AG20443 (cell line): ENCODE results near the gene TELO2.
A peak's percentile ranks its signal among the peaks of the same experiment; 100 is the strongest.

ENCODE experiments used
- DNase-seq: peaks from one replicate; pipeline ENCODE4 v3.0.0; 2012; ENCODE audit warnings: low spot score, mixed read lengths

Gene TELO2

DNA sequence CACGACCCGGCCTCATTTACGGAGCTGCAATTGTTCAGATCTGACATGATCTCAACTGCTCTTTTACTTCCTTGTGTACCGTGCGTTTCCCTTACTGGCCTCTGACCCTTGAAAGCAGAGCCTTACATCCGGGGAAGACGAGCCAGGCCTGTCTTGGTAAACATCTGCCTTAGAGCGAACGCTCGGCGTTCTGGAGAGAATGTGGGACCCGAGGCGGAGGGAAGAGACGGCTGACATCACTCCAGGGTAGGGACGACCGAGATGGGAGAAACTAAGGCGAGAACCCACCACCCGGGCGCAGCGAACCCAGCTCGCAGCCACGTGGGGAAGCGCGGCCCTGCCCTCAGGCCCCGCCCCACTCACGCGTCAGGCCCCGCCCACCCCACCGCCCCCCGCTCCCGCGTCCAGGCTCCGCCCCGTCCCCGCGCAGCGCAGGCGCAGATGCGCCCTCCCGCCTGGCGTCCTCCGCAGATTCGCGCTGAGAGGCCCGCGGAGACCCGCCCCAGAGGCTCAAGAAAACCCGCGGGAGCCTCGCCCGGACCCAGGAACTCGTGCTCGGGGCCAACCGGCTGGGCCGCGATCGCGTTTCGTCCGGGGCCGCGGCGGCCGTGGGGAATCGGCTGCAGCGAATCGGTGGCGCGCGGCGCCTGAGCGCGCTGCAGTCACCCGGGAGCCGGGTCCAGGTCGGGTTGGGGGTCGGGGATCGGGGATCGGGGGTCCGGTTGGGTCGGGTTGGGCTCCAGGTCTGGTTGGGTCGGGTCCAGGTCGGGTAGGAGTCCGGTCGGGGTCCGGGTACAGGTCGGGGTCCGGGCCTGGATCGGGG lies at the start of gene TELO2:
TELO2 (plus strand) TSS at position 438 of the 823 bp plus-strand sequence. CDS start 922 bp downstream, outside the sequence.
- DNase-seq = peak; percentile 100

DNA sequence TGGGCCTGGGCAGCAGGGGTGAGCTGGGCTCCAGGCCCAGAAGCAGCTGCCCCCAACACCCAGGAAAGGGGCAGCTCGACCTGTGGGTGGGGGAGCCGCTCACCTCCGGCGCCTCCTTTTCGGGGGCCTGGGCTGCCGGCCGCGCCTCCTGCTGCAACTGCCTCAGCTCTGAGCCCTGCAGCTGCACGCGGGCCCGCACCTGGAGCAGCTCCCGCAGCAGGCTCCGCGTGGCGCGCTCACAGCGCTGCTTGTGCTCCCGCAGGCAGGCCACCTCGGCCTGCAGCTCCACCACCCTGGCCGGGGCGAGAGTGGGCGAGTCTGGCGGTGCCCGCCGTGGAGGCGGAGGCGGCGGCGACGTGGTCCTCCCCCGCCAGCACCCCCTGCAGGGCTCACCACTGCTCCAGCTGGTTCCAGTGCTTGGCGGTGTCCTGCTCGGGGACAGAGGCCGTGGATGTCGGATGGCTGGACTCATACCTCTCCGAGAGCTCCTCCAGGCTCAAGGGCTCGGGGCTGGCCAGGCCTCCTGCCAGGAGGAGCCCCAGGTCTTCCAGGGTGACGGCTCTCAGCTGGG lies 49.7 kb upstream of the TELO2 start:
- no peak for DNase-seq

DNA sequence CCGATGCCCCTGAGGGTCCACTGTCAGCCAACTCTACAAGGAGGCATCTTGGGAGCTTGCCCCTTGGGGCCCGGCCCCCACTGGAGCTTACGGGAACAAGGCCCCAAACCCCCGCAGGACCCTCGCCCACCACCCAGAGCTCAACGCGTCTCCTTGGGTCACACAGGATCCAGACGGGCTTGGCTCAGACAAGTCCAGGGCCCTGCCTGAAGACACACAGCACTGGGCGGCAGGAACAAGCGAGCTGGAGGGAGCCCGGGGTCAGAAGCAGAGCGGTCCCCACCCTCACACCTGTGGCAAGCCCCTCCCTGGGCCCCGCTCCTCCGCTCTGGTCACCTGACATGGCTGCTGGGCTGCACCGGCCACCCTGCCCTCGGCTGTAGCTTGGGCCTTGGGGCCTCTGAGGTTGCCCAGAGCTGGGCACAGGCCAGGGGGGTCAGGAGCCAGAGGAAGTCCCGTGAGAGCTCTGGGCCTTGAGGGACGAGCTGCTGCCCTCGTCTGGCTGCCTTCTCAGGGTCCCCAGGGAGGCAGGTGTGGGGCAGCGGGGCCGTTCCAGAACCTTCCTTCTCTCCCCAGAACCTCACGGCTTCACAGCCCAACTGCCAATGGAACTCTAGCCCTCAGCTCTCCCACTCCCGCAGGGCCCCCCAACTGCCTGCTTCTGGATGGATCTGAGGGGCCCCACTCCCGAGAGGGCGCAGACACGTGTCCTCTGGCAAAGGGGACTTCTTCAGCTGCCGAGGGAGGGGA lies 49.0 kb upstream of the TELO2 start, which contains the start of gene CCDC154:
CCDC154 (minus strand) TSS at position 577 of the 750 bp plus-strand sequence; CDS start at position 343, 234 bp downstream.
- no peak for DNase-seq

- DNase-seq = no peak
These were observed 48.2 kb upstream of the TELO2 start for GRCh38 chr16:1444730-1445517.

DNA sequence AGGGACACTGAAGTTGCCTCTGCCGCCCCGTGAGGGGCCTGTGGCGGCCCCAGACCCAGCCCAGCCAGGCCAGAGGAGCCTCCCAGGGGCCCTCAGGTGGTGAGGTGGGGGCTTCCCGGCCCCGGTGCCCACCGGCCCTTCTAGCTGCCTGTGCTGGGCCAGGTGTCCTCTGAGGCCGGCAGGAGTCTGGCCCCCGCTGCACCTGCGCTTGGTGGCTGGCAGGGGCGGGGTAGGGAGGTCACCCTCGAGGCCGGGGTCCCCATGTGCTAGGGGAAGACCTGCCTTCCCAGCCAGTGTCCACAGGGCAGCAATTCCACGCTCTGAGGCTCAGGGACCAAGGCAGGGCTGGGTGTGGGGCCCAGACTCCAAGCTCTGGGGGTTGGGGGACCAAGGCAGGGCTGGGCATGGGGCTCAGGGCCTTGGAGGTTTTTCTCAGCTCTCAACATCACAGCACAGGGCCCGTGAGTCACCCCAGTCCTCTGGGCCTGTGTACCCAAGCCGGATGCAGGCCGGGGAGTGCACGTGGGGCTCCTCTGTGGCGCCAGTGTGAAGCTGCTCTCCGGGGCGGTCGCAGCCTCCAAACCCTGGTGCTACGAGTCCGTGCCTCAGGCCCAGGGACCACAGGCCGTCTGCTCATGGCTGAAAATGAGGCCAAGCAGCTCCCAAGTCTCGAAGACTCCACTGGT lies 47.5 kb upstream of the TELO2 start:
- DNase-seq = no peak

GRCh38 chr16:1446296-1447080 lies 46.7 kb upstream of the TELO2 start:
- no peak for DNase-seq

- no peak for DNase-seq
These were observed 45.2 kb upstream of the TELO2 start for GRCh38 chr16:1447965-1448364.

DNA sequence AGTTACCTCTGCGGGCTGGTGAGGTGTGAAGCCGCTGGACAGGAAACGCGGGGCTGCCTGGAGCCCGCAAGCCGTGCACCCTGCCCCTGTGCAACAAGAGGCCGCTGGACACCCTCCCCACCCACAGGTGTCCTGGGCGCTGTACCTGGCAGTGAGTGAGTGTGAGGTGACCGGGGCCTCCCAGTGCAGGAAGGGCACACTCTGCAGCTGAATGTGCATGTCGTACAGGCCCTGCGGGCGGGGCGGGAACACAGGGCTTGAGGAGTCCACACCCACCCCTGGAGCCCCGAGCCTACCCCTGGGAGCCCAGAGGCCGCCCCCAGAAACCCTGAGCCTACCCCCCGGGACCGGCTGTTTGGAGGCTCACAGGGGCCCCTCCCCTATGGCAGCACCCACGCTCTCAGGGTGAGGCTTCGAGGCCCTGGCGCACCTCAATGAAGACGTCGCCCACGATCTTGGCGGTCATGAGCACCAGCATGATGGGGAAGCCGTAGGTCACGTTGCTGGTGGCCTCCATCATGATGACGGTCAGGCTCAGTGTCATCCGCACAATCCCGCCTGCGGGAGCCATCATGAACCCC lies 44.5 kb upstream of the TELO2 start:
- DNase-seq = no peak

DNA sequence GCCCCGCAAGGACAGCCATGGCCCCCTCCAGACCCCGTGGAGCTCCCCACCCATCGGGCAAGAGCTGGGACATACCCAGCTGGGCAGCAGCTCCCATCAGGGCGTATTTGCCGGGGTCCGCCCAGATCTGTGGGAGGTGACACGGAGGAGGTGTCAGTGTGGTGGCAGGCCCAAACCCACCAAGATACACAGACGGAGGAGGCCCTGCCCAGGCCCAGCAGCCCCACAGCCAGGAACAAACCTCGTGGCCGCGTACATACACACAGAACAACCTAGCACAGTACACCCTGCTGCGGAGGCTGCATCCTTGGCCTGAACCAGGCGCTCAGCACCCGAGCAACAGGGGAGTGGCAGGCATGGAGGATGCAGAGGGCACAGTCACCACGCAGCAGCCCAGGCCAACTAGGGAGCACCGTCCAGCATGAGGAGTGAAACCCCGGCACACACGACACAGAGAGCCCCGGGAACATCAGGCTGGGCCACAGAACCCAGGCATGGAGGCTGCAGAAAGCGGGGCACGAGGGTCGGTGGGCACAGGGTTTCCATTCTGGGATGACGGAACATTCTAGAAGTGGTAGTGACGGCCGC lies 43.9 kb upstream of the TELO2 start:
- DNase-seq = no peak

DNA sequence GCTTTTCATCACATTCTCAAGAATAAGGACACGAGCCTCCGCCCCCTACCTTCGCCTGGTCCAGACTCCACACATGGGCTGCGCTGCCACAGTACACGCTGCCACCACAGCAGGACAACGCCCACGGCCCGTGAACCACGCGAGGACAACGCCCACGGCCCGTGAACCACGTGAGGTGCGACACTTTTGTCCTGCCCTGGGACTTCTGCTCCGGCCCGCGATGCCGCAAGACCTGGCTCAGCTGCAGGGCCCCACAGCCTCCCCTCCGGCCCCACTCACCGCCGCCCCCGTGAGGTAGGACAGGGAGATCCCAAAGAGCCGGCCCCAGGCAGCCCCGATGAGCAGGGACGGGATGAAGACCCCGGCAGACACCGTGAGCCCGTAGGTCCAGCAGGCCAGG lies 42.9 kb upstream of the TELO2 start:
- no peak for DNase-seq

DNA sequence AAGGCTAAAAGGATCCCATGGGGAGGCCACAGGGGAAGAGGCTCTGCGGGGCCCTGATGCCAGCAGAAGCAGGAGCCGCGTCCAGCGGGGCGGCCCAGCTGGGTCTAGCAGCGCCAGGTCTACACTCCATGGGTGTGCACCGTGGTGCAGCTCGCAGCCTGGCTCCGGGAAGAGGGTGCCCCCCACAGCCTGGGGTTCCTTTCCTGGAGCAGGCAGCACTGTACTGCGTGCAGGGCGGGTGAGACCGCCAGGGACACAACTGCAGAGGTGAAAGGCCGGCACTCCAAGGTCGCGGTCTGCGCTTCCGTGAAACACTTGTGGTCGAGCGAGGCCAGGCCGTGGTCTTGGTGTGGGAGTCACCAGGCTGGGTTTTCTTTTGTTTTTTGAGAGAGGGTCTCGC lies 42.3 kb upstream of the TELO2 start:
- DNase-seq = no peak

GRCh38 chr16:1451702-1452392 lies 41.3 kb upstream of the TELO2 start:
- no peak for DNase-seq

DNA sequence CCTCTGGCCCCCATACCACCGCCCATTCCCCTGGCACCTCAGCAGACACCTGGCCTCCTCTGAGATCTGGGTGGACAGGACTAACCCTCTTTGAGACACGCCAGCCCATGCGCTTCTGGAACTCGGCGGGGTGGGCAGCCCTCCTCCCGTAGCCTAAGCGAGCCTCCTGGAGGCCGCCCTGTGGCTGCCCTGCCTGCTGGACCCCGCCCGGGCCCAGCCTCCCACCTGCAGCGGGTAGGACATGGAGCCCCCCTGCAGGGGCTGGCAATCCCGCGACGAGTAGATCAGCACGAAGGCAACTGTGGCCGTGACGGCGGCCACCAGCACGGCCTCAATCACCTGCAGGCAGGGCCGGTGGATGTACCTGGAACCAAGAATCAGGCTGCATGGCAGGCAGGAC lies 40.6 kb upstream of the TELO2 start:
- DNase-seq = no peak

GRCh38 chr16:1453316-1453715 lies 39.8 kb upstream of the TELO2 start:
- DNase-seq = no peak

- no peak for DNase-seq
These were observed 38.6 kb upstream of the TELO2 start for GRCh38 chr16:1454561-1454960.

- no peak for DNase-seq
These were observed 37.7 kb upstream of the TELO2 start for GRCh38 chr16:1455190-1456171.

DNA sequence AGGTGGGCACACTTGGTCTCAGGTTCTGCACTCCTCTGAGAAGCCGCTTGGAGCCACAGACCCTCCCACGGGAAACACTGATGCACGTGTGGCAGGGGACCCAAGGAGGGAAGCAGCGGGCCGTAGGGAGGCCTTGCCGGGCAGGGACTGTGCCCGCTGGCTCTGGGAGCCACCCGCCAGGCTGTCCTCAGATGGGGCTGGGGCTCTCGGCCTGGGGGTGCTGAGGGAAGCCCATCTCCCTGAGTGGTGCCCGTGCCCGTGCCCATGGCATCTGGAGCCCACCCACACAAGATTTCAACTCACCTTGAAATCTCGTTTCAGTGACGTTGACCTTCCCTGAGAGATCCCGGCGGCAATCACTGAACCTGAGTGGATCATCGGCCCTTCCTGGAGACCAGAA lies 36.2 kb upstream of the TELO2 start:
- no peak for DNase-seq
